Ovary (tissue), 9 donors: ENCODE measurements around the gene BTBD19. TPM values are rescaled to one million over a fixed set of nuclear protein-coding genes. Genes with fewer than 3 reads are reported as not detected.

ENCODE experiments used
- DNase-seq, 5 donors: peaks; one replicate each; pipeline ENCODE4 v3.0.0-alpha.2; 2019 to 2020
- H3K27ac ChIP-seq, 2 donors: fragments of 200-600 bp; one replicate each; pipeline versions ENCODE4 v1.5.1 to v1.8.0; 2019 to 2022
- H3K27me3 ChIP-seq: fragments of 200-600 bp; one replicate; pipeline ENCODE4 v1.8.0; 2022
- H3K36me3 ChIP-seq: fragments of 200-600 bp; sonication (generic); one replicate; pipeline ENCODE4 v1.5.1; 2019
- H3K4me1 ChIP-seq: one replicate; pipeline ENCODE4 v1.8.1; 2013; ENCODE audit warnings: mild to moderate bottlenecking, moderate library complexity; ENCODE audit not compliant: insufficient read depth
- H3K4me3 ChIP-seq: fragments of 200-600 bp; sonication (generic); one replicate; pipeline ENCODE4 v1.5.1; 2017
- H3K9me3 ChIP-seq, 2 donors: fragments of 200-600 bp in 1 of 2; sonication (generic) in 1 of 2; one replicate each; pipeline versions ENCODE4 v1.5.1 to v1.8.1; 2013 to 2019; ENCODE audit warnings: mild to moderate bottlenecking in 1 of 2, moderate library complexity in 1 of 2
- CTCF ChIP-seq, 3 donors: fragments of 450-650 bp in 2 of 3; fragments of 200-600 bp in 1 of 3; IDR thresholded peaks; one replicate each; pipeline versions ENCODE4 v1.5.1 to v1.8.0; 2016 to 2022; ENCODE audit warnings: antibody characterized with exemption in 3 of 3, mild to moderate bottlenecking in 1 of 3
- EP300 ChIP-seq: sonication (generic); formaldehyde crosslinking; IDR thresholded peaks from one replicate; pipeline ENCODE4 v1.6.1; 2017; ENCODE audit warnings: antibody characterized with exemption
- POLR2A ChIP-seq: fragments of 450-650 bp; IDR thresholded peaks from one replicate; pipeline ENCODE4 v1.6.1; 2017; ENCODE audit warnings: antibody characterized with exemption, mild to moderate bottlenecking, moderate library complexity
- WGBS, 3 donors: extraction: QIAGEN DNeasy Blood & Tissue Kit in 1 of 3; methylation state at CpG; one replicate each; pipeline versions ENCODE4 v1.1.5 to v1.1.7; 2013 to 2017; 5-methylcytosine and 5-hydroxymethylcytosine counted together
- intact Hi-C, 4 donors: fragments of 100-400 bp; cut with DNase I; formaldehyde crosslinking; loops; one replicate each; pipeline versions ENCODE4 v1.11.0 to v1.15.1; 2022 to 2023
- polyA plus RNA-seq, 2 donors: library from polyadenylated mRNA; stranded (reverse); fragments of 200-250 nt in 1 of 2; fragments of 350-450 nt in 1 of 2; fragmentation: Illumina TruSeq in 1 of 2; extraction: RNeasy Lipid Tissue Mini Kit (QIAGEN cat#74804) in 1 of 2; gene quantifications; one replicate each; pipeline ENCODE4 v1.2.3, GENCODE V29; 2013 to 2014
- total RNA-seq, 7 donors: library from RNA; depleted of rRNA in 2 of 7; stranded (reverse); fragments of >200 nt in 2 of 7; fragmentation: NEBNext Ultra II Directional in 3 of 7; extraction: Animal tissue kit (Norgen Biotek cat#: 25700) in 3 of 7; gene quantifications; one replicate each; pipeline versions ENCODE4 v1.1.0 to v1.2.4, GENCODE V29; 2016 to 2023
- donor health status: DM: no; HTN: no; CAD: no; lungs with moderate emphysema.
- donor health status: DM: no; HTN: no; CAD: no.
- donor health status: Bipolar disorder and iron deficiency.
- donor health status: DM: yes; HTN: yes; CAD: no.
- donor health status: DM: no; HTN: no; CAD: no.
- donor health status: DM: yes; HTN: yes; CAD: no.

The BTBD19 gene
- total and polyA plus RNA-seq, 9 donors, result 7.1 to 24.3 (median 15.0) TPM

- H3K4me3 ChIP-seq, result no peak overlapping the region
- intact Hi-C loops, result loop anchor here in 1 of 4 donors (10.0 kb wide), 1 partner anchor 502 kb away; no protein-coding TSS in a partner anchor
- no peak overlapping the region for H3K27ac ChIP-seq
- H3K27me3 ChIP-seq, result no peaks in the 10 kb centered on the region
- TF ChIP-seq EP300 (no peak), POLR2A (no peak), CTCF (IDR thresholded peaks at IDR 0.05) (no peak)
- DNase-seq, result peak in 3 of 5 donors; percentile 38 to 52 (median 40)
- 82 to 86% (median 84%) methylated on average over 13 of the region's 13 CpGs for WGBS, 3 donors
- peaks cover 25% of the 10 kb centered on the region for H3K4me1 ChIP-seq
- H3K36me3 ChIP-seq, result no peaks in the 10 kb centered on the region
- no peaks in the 10 kb centered on the region for H3K9me3 ChIP-seq
These were observed 5.8 kb upstream of the BTBD19 start for GRCh38 chr1:44802306-44803061.

- intact Hi-C loops, result loop anchor here in 1 of 4 donors (10.0 kb wide), 1 partner anchor 502 kb away; no protein-coding TSS in a partner anchor
- no peaks in the 10 kb centered on the region for H3K27me3 ChIP-seq
- H3K36me3 ChIP-seq, result no peaks in the 10 kb centered on the region
- WGBS, 3 donors, result 88 to 90% (median 88%) methylated on average over 9 of the region's 9 CpGs
- H3K27ac ChIP-seq, result no peak overlapping the region
- H3K4me3 ChIP-seq, result no peak overlapping the region
- TF ChIP-seq EP300, result no peak
- TF ChIP-seq POLR2A, result no peak
- TF ChIP-seq CTCF (IDR thresholded peaks at IDR 0.05), result no peak
- no peak for DNase-seq
- peaks cover 27% of the 10 kb centered on the region for H3K4me1 ChIP-seq
- no peaks in the 10 kb centered on the region for H3K9me3 ChIP-seq
These were observed 5.3 kb upstream of the BTBD19 start for GRCh38 chr1:44803062-44803311.

GRCh38 chr1:44803312-44804095 is 4.8 kb upstream of the BTBD19 start:
- intact Hi-C loops, result loop anchor here in 1 of 4 donors (10.0 kb wide), 1 partner anchor 501 kb away; no protein-coding TSS in a partner anchor
- TF ChIP-seq POLR2A, result no peak
- no peak for TF ChIP-seq CTCF (IDR thresholded peaks at IDR 0.05)
- TF ChIP-seq EP300, result no peak
- H3K4me3 ChIP-seq, result no peak overlapping the region
- WGBS, 3 donors, result 87 to 90% (median 88%) methylated on average over 13 of the region's 13 CpGs
- DNase-seq, result peak in 4 of 5 donors; percentile 33 to 39 (median 35)
- H3K27me3 ChIP-seq, result no peaks in the 10 kb centered on the region
- no peaks in the 10 kb centered on the region for H3K36me3 ChIP-seq
- no peak overlapping the region for H3K27ac ChIP-seq
- H3K9me3 ChIP-seq, result no peaks in the 10 kb centered on the region
- H3K4me1 ChIP-seq, result peaks cover 30% of the 10 kb centered on the region

GRCh38 chr1:44805311-44806024 is 2.9 kb upstream of the BTBD19 start:
- peak in 4 of 5 donors; percentile 39 to 50 (median 44) for DNase-seq
- Histone ChIP-seq H3K27me3 (no peaks in the 10 kb centered on the region), H3K9me3 (no peaks in the 10 kb centered on the region), H3K27ac (peak overlapping the region; percentile 58 to 100), H3K4me1 (peaks cover 49% of the 10 kb centered on the region), H3K36me3 (no peaks in the 10 kb centered on the region), H3K4me3 (no peak overlapping the region)
- TF ChIP-seq EP300 (no peak), CTCF (IDR thresholded peaks at IDR 0.05) (no peak), POLR2A (no peak)
- WGBS, 3 donors, result 87% methylated on average over 20 of the region's 20 CpGs
- intact Hi-C loops, result loop anchor here in 1 of 4 donors (10.0 kb wide), 1 partner anchor 499 kb away; no protein-coding TSS in a partner anchor
